Endodermal cell (in vitro differentiated cells): ENCODE measurements around the gene MR1. TPM values are rescaled to one million over a fixed set of nuclear protein-coding genes. Genes with fewer than 3 reads are reported as not detected.
"Not testable (repeated sequence)": the region's sequence is repeated elsewhere in the genome, so short reads cannot be mapped to it uniquely, and the experiment has no call there.

Experiments used
- DNase-seq: peaks from one replicate; pipeline ENCODE4 v3.0.0-alpha.2; 2017
- H3K27ac ChIP-seq: 2 replicates; pipeline ENCODE4 v1.5.1; 2013; ENCODE audit warnings: mild to moderate bottlenecking, low read depth, low read length, moderate library complexity
- H3K27me3 ChIP-seq: 2 replicates; pipeline ENCODE4 v1.6.1; 2013; ENCODE audit warnings: mild to moderate bottlenecking, low read length, moderate library complexity; ENCODE audit not compliant: insufficient read depth, control insufficient read depth, poor library complexity, severe bottlenecking
- H3K36me3 ChIP-seq: 2 replicates; pipeline ENCODE4 v1.7.0; 2013; ENCODE audit warnings: mild to moderate bottlenecking, low read length, moderate library complexity; ENCODE audit not compliant: control insufficient read depth, insufficient read depth
- H3K4me1 ChIP-seq: one replicate; pipeline ENCODE4 v1.7.0; 2013; ENCODE audit warnings: low read length; ENCODE audit not compliant: control insufficient read depth, insufficient read depth
- H3K4me3 ChIP-seq: 2 replicates; pipeline ENCODE4 v1.5.1; 2013; ENCODE audit warnings: mild to moderate bottlenecking, low read length, moderate library complexity
- H3K9ac ChIP-seq: 2 replicates; pipeline ENCODE4 v1.6.1; 2013; ENCODE audit warnings: mild to moderate bottlenecking, low read length, moderate library complexity; ENCODE audit not compliant: poor library complexity, severe bottlenecking; ENCODE audit errors: extremely low read depth
- H3K9me3 ChIP-seq: 2 replicates; pipeline ENCODE4 v1.6.1; 2013; ENCODE audit warnings: mild to moderate bottlenecking, low read length, moderate library complexity; ENCODE audit not compliant: control insufficient read depth
- H3K27ac Mint-ChIP-seq: 2 replicates; pipeline ENCODE4 v1.8.0; 2020; ENCODE audit warnings: mixed read lengths
- H3K27me3 Mint-ChIP-seq: 2 replicates; pipeline ENCODE4 v1.8.0; 2021; ENCODE audit warnings: mild to moderate bottlenecking, mixed read lengths; ENCODE audit not compliant: insufficient read depth
- H3K36me3 Mint-ChIP-seq: 2 replicates; pipeline ENCODE4 v1.8.0; 2020; ENCODE audit warnings: low read depth, mixed read lengths
- H3K4me1 Mint-ChIP-seq: 2 replicates; pipeline ENCODE4 v1.8.0; 2020; ENCODE audit warnings: mixed read lengths
- H3K4me3 Mint-ChIP-seq: 2 replicates; pipeline ENCODE4 v1.8.0; 2020; ENCODE audit warnings: mild to moderate bottlenecking, moderate library complexity, mixed read lengths
- H3K9me3 Mint-ChIP-seq: 2 replicates; pipeline ENCODE4 v1.8.0; 2020; ENCODE audit warnings: mild to moderate bottlenecking, mixed read lengths
- CTCF ChIP-seq: fragments of 200-600 bp; sonication (generic); conservative IDR thresholded peaks from 2 replicates; pipeline ENCODE4 v1.5.0; 2021; ENCODE audit warnings: antibody characterized with exemption, mild to moderate bottlenecking
- WGBS, 2 experiments: methylation state at CpG; one replicate each; pipeline versions ENCODE4 v1.1.5 to v1.1.7; 2013; ENCODE audit warnings: missing lambda C conversion rate in 2 of 2, mixed read lengths in 1 of 2; ENCODE audit not compliant: insufficient coverage in 1 of 2, insufficient read length in 1 of 2; 5-methylcytosine and 5-hydroxymethylcytosine counted together
- total RNA-seq, 2 donors: library from RNA; stranded (reverse); fragmentation: NEBNext Ultra II Directional in 1 of 2; extraction: Animal tissue kit (Norgen Biotek cat#: 25700) in 1 of 2; gene quantifications; 2 replicates in 1 of 2; 3 replicates in 1 of 2; pipeline ENCODE4 v1.2.1, GENCODE V29; 2021

MR1 gene
- total RNA-seq, 2 donors from 2014 or later: 0.22 to 0.35 TPM

- H3K4me3 Mint-ChIP-seq: no peak overlapping the region
- WGBS, 2 experiments: 92 to 100% methylated on average over 1 to 3 of the region's 5 CpGs
These were observed 5.2 kb upstream of the MR1 start for GRCh38 chr1:181028615-181029014.

GRCh38 chr1:181032535-181032934, 1.2 kb upstream of the MR1 start:
- no peaks in the 10 kb centered on the region for H3K9me3 Mint-ChIP-seq
- Histone ChIP-seq H3K4me1 (peaks cover 13% of the 10 kb centered on the region), H3K9ac (no peak overlapping the region), H3K4me3 (no peak overlapping the region), H3K27ac (no peak overlapping the region), H3K9me3 (no peaks in the 10 kb centered on the region), H3K27me3 (no peaks in the 10 kb centered on the region), H3K36me3 (no peaks in the 10 kb centered on the region)
- no peak for TF ChIP-seq CTCF
- DNase-seq: no peak
- H3K27me3 Mint-ChIP-seq: peaks cover 4% of the 10 kb centered on the region
- H3K36me3 Mint-ChIP-seq: no peaks in the 10 kb centered on the region
- 83 to 100% methylated on average over 2 of the region's 2 CpGs for WGBS, 2 experiments
- H3K4me1 Mint-ChIP-seq: peaks cover 40% of the 10 kb centered on the region
- H3K27ac Mint-ChIP-seq: no peak overlapping the region
- H3K4me3 Mint-ChIP-seq: no peak overlapping the region

More at GRCh38 chr1:181028615-181029014, 5.2 kb upstream of the MR1 start:
- Histone ChIP-seq H3K4me3 (no peak overlapping the region), H3K9me3 (no peaks in the 10 kb centered on the region), H3K4me1 (peaks cover 4% of the 10 kb centered on the region), H3K9ac (no peak overlapping the region), H3K27ac (no peak overlapping the region), H3K36me3 (no peaks in the 10 kb centered on the region), H3K27me3 (peaks cover 7% of the 10 kb centered on the region)
- H3K36me3 Mint-ChIP-seq: no peaks in the 10 kb centered on the region
- TF ChIP-seq CTCF: no peak
- H3K9me3 Mint-ChIP-seq: no peaks in the 10 kb centered on the region
- H3K4me1 Mint-ChIP-seq: peaks cover 10% of the 10 kb centered on the region
- H3K27ac Mint-ChIP-seq: no peak overlapping the region
- DNase-seq: no peak
- H3K27me3 Mint-ChIP-seq: no peaks in the 10 kb centered on the region

- no peak for DNase-seq
- WGBS, 2 experiments: 60 to 65% methylated on average over 2 of the region's 2 CpGs
- H3K9me3 ChIP-seq: no peaks in the 10 kb centered on the region
- no peaks in the 10 kb centered on the region for H3K9me3 Mint-ChIP-seq
- no peak overlapping the region for H3K4me3 Mint-ChIP-seq
- H3K27ac ChIP-seq: peak overlapping the region; percentile 16
- TF ChIP-seq CTCF: no peak
- H3K4me1 Mint-ChIP-seq: peaks cover 45% of the 10 kb centered on the region
- H3K4me1 ChIP-seq: peaks cover 13% of the 10 kb centered on the region
- no peaks in the 10 kb centered on the region for H3K36me3 ChIP-seq
- H3K36me3 Mint-ChIP-seq: no peaks in the 10 kb centered on the region
- H3K9ac ChIP-seq: no peak overlapping the region
- peak overlapping the region; percentile 85 for H3K27ac Mint-ChIP-seq
- no peak overlapping the region for H3K4me3 ChIP-seq
- no peaks in the 10 kb centered on the region for H3K27me3 ChIP-seq
- H3K27me3 Mint-ChIP-seq: peaks cover 4% of the 10 kb centered on the region
These were observed 520 bp upstream of the MR1 start for GRCh38 chr1:181033128-181033798.

GRCh38 chr1:181035210-181035609, 1.4 kb downstream of the MR1 start:
- H3K27me3 Mint-ChIP-seq, H3K4me3 ChIP-seq, H3K9me3 Mint-ChIP-seq, H3K9ac ChIP-seq, H3K9me3 ChIP-seq, H3K4me3 Mint-ChIP-seq, H3K27ac ChIP-seq, DNase-seq, H3K27ac Mint-ChIP-seq, H3K36me3 ChIP-seq, H3K36me3 Mint-ChIP-seq, H3K27me3 ChIP-seq: not testable (repeated sequence)
- peaks cover 46% of the 10 kb centered on the region for H3K4me1 Mint-ChIP-seq
- H3K4me1 ChIP-seq: peaks cover 13% of the 10 kb centered on the region
- WGBS, 2 experiments: 100% methylated on average over 1 to 3 of the region's 4 CpGs
